Hematopoietic multipotent progenitor cell treated with erythropoietin and hydrocortisone succinate and interleukin-3 and kit ligand, for 6 days (in vitro differentiated cells): ENCODE data around the gene RBM19.
"Not testable (repeated sequence)": the region's sequence is repeated elsewhere in the genome, so short reads cannot be mapped to it uniquely, and the experiment has no call there.

Source experiments
- DNase-seq: peaks from one replicate; pipeline ENCODE4 v3.0.0-alpha.2; 2015

RBM19 gene

DNA sequence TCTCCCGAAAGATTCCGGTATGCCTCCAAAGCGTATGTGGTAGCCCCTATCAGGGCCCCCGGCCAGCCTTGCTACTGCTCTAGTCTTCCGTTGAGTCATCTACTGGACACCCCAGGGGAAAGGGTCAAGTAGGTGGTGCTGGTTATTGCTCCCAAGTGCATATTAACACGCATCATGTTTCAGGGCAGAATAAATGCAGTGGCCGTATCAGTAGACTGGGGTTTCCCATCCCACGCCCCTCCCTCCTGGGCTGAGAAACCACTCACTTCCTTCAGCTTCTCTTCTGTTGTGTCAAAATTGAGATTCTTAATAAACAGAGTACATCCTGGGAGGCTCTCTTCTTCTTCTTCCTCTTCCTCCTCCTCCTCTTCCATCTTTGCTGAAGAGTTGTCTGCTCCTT is 39.3 kb downstream of the RBM19 start:
- no peak for DNase-seq

DNA sequence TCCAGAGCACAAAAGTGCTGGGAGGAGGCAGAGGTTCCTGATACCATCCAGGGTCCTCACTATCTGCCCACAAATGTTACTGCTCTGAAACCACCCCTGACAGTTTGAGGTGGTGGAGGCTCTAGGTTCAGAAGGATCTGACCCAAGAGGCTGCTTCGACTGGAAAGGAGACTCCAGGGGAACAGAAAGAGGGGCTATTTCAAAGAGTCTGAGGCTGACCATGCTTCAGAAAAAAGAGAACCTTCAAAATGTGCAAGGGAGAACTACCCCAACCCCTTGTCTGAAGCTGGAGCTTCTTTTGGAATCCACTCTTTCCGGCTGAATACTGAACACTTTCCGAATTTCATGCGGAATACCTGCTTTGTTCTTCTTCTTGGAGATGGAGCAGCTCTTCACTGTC is 41.8 kb downstream of the RBM19 start:
- no peak for DNase-seq

DNA sequence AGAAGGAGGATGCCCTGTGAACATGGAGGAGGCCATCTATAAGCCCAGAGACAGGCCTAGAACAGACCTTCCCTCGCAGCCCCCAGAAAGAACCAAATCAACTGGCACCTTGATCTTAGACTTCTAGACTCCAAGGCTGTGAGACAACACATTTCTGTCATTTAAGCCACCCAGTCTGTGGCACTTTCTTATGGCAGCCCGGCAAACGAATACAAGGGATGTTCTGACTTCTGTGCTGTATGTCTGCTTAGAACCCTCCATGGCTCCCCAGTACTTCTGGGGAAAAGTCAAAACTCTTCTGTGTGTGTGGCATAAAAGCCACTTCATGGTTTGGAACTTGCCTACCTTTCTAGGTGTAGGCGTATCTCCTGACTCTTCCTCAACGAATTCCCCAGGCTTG is 42.9 kb downstream of the RBM19 start:
- no peak for DNase-seq

DNA sequence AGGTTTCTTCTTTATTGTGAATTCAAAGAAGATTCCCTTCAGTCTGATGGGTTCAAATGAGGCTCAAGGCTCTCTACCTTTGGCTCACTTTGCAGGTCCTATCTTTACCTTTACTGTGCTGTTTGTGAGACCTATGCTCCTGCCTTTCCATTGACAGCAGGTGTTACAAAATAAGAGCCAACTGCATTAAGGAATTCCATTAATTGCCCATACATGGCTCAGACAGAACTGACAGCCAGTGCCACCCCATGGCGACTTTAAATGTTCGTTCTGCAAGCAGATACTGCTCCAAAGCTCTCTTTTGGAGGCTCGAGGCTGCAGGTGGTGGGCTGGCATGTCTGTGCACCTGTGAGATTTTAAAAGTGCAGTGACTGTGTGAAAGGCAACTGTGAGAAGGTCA is 44.7 kb downstream of the RBM19 start:
- DNase-seq = no peak

DNA sequence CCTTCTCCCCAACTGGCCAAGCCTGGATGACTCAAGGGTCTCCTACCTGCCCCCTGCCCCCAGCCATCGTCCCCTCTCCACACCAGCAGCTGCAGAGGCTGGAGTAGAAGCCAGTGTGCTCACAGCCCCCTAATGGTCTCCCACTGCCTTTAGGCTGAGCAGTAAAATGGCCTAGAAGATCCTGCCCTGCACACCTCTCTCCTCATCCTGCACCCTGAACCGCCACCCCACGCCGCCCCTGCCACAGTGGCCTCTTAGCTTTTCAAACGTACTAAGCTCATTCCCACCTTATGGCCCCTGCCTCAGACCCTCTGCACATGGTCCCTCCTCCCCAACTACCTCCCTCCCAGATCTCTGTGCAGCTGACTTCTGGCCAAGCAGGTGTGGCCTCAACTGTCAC is 46.3 kb downstream of the RBM19 start:
- DNase-seq = no peak

DNA sequence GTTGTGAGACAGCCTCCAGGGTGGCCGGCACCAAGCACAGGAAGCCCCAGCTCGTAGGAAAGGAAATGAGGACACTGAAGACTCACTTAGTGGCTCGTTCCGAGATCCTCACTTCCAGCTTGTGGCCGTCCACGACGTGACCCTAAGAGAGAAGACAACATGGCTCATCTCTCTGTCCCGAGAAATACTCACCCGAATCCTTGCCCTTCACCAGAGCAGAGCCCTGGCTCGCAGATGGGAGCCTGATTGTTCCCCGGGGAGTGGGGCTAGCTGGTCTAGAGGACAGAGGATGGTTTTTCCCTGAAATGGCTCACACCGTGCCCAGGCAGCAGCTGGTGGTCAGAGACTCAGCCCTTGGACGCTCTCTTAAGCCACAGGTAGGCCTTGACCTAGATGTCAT is 47.8 kb downstream of the RBM19 start:
- DNase-seq = no peak

DNA sequence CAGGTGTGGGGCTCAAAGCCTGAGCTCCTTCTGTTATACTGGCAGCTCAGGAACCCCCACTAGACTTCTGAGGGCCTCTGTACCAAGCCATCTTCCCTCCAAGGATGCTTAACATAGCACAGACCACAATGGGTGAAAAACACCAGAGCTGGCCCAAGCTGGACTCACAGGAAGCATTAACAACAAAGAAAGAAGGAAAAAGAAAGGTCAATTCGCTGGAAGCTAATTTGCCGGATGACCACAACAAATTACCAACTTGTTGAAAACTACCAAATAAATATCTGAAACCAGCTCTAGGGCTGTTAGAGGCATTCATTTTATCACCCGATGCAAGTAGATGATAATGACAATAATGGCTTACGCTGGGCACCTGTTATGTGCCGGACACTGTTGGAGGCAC is 48.7 kb downstream of the RBM19 start:
- no peak for DNase-seq

DNA sequence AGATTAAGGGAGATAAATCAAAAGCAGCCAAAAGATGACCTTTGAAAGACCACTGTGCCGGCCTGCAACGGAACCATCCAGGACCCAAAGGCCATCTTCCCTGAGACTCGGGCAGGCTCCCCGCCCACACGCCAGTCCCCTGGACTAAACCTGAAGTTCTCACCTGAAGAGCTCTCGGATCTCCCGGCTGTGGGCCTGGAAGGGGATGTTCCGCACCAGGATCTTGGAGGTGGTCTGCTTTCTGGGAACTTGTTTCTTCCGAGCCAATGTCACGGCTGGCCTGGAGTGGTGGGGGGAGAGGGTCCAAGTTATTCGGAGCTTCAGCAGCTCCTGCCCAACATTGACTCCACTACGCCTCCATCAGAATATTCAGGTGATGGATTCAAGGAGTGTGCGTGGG is 51.3 kb downstream of the RBM19 start:
- DNase-seq = no peak

DNA sequence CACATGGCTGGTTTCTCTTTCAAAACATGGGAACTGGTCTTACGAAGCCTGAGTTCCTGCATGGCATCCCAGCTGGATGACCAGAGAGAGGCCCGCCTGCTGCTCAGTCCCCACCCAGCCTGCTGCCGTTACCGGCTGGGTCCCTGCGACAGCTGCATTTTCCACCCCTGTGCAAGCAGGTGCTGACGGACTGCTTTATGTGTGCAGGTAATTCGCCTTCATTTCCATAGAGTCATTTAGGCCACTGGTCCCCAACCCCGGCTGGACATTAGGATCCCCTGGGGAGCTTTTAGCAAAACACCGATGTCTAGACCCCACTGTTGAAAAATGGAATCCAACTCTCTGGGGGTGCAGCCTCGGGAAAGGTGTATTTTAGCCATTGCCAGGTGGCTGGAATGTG is 51.9 kb downstream of the RBM19 start:
- DNase-seq = no peak

DNA sequence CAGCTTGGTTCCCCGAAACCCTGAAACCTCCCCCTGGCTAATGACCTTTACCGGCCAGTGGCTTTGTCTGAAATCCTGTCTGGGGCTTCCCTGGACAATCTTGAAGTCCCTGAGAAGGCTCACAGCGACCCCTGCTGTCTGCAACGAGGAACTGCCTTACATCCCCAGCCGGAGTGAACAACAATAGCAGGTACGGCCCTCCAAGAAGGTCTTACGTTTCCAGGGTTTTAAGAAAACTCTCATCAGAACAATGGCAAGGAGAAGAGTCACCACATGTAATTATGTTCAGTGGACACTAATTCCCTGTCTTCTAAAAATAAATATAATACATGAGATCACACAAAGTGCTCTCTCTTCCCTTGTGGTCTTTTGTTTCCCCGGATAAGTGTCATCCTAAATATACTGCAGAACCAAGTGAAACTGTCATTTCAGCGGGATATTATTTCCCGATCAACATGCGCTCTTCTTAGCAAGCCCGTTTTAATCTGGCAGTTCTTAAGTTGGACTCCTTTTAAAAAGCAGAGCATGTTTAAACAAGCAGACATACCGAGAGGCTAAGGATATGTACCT is 53.3 kb downstream of the RBM19 start:
- DNase-seq = peak; percentile 74

DNA sequence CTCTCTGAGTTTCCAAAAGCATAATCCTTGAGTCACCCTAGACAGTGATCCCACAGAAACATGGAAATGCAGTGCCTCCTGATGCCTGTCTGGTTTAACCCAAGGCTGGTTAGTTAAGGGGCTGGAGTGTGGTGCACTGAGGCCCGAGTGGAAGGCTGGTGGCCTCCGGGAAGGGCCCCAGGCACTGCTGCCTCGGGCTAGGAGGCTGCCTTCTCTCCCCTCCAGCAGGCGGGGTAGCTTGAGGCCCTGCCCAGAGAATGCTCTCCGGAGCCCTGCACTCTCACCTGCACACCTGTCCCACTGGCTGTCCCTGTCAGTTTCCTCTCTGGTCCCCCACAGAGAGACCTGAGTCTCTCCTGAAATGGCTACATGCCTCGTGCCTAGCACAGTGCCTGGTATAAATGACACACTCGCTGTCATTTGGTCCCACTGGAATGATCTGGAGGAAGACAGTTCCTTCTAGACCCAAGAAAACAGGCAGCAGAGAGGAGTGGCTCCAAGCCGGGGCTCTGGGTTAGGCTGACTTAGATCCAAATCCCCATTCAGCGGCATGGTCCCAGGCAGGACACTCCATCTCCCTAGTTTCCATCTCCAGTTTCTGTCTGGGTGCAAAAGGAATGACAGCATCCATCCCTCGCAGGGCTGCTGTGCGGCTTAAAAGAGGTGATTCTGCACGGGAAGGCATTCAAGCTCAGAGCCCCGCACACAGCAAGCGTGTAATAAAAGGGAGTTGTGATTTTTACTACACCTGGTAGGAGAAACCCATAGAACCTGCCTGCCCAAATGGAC is 54.0 kb downstream of the RBM19 start:
- no peak for DNase-seq

DNA sequence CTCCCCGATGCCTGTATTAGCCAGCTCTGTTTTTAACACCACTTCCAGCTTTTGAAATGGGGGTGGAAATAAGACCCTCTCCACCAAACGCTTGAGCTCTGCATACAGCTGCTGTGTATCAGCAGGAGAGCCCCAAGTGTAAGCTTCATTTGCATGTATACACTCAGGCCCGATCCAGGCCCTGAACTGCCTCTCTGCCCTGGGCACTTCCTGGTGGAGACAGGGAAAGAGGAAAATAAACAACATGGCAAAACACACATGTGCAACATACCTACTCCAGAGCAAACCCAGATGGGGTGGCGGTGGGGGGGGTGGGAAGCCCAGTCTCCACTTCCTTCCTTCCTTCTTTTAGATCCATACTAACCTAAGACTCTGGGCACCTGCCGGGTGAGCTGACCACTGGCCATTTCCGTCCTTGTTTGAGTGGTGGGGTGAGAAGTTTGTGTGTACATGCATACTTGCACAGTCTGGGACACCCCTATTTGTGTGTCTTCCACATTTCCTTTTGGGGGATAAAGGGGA is 55.3 kb downstream of the RBM19 start:
- no peak for DNase-seq

DNA sequence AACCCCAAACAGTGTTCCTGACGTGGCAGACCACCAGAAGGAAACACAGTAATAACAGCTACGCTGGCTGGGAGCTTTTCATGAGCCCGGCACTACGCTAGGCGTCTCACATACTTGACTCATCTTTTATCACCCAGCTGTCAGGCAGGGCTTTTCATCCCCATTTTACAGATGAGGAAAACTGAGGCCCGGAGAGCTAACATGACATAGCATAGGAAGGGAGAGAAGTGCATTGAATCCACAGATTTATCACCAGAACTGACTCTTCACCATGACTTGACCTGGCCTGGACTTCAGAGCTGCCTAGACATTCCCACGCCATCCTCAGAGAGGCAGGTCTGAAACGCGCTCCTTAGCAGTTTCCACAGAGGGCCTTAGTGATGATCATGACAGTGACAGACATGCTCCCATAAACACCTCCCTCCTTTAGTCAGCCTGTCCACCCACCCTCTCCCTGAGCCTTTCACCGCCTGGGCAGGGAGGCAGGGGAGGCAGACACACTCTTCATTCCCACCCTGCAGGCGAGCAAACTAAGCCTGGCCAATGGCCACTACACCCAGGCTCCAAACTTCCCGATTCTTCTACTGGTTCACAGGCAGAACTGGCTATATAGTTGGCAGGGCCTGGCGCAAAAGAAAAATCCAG is 56.2 kb downstream of the RBM19 start:
- no peak for DNase-seq

DNA sequence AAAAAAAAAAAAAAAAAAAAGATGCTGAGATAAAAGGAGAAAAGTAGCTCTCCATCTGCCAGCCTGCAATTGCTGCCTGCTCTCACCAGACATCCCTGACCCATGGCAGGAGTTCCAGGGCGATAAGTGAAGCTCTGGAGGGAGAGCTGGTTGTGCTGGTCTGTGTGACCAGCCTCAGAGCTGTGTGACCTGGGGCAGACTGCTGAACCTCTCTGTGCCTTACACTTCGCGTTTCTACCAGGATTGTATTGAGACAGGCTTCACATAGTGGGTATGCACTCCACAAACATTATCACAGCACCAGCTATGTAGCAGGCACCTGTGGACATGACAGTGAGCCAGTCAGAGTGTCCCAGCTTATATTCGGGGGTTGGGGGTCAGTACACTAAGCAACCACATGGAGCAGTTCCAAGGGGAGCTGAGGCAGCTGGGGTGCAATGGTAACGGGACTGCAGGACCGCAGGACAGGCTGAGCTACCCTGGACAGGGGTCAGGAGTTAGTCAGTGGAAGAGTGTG is 57.5 kb downstream of the RBM19 start:
- DNase-seq = no peak

DNA sequence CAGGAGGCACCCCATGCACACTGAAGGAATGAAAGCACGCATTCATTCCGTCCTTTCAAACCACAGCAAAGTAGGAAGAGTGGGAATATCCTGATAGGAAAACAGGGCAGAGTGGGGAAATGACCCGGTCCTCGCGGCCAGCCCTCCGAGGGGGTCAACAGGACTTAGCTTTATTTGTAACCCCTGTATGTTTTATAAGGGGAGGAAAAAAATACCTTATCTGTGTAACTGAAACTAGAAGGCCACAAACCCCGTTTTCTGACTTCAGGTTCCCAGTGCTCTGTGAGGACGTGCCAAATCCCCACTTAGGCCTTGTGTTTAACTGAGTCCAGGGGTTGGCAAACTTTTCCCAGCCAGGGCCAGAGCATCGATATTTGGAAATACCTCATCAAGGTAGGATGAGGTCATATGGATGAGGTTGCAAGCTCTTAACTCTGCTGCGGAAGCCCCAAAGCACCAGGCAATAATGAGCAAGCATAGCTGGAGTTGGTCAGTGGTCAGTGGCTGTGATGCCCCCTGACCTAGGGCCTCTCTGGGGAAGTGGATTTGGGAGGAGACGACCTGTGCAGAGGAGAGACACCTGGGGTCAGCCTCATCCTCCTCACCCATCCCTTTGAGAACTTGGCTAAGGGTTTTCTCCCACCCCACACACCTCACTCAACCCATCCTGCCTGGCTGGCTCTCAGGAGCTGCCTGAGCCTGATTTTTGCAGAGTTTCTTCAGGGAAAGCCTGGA is 58.5 kb downstream of the RBM19 start:
- DNase-seq = no peak

DNA sequence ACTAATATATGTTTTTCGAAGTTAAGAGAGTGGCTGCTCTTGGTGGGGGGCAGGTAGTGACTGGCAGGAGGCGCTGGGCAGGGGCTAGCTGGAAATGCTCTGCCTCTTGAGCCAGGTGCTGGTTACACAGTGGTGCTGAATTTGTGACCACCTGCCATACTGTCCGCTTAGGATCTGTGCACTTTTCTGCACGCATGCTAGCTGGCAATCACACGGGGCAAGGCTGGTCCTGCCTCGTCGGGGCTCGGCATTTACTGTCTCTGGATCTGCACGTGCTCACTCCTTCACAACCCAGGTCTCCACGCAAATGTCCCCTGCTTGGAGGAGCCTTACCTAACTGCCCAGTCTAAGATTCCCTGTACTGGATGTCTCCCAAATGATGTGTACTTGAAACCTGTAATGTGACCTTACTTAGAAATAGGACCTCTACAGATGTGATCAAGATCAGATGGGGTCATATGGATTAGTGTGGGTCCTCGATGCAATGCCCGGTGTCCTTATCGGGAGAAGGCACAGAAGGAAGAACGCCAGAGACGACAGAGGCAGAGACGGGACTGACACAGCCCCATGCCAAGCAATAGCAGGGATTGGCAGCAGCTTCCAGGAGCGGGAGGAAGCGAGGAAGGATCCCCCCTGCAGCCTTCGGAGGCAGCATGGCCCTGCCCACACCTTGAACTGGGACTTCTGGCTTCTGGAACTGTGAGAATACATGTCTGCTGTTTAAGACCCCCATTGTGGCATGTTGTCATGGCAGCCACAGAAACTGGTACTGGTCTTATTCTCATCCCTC is 59.5 kb downstream of the RBM19 start:
- no peak for DNase-seq

DNA sequence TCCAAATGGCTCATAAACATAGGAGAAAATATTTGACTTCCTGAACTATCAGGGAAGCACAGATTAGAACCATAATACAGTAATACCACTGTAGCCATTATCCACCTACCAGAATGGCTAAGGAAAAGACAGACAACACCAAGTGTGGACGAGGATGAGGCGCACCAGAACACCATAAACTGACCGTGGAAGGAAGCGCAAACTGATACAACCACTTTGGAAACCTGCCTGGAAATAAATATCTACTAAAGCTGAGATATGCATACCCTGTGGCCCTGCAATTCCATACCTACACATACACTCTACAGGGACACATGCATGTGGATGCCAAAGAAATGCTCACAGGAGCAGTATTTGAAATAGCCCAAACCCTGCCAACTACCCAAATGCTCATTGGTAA is 60.3 kb downstream of the RBM19 start:
- no peak for DNase-seq

DNA sequence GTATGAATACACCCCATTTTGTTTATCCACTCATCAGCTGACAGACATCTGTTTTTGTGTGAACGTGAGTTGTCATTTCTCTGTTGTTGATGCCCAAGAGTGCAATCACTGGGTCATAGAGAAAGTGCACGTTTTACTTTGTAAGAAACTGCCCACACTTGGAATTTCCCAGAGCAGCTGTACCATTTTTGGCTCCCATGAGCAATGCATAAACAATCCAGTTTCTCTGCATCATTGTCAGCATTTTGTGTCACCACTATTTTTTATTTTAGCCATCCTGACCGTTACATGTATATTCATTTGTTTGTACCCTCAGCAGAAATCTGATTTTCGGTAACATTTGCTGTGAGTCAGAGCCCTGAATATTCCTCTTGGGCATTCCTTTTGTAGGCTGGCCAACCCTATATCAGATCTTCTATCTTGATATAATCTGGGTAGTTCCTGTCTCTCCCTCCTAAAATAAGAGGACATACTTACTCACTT is 62.7 kb downstream of the RBM19 start:
- no peak for DNase-seq

DNA sequence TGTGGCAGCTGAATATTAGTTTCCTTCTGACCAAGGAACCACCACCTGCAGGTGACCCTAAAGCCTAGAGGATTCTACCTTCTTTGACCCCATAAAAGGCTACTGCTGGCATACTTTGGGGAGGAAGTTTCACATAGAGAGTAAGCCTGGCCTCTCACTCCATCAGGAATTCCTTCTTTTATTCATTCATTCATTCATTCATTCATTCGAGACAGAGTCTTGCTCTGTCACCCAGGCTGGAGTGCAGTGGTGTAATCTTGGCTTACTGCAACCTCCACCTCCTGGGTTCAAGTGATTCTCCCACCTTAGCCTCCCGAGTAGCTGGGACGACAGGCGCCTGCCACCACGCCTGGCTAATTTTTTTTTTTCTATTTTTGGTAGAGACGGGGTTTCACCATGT is 64.8 kb downstream of the RBM19 start:
- DNase-seq = not testable (repeated sequence)

DNA sequence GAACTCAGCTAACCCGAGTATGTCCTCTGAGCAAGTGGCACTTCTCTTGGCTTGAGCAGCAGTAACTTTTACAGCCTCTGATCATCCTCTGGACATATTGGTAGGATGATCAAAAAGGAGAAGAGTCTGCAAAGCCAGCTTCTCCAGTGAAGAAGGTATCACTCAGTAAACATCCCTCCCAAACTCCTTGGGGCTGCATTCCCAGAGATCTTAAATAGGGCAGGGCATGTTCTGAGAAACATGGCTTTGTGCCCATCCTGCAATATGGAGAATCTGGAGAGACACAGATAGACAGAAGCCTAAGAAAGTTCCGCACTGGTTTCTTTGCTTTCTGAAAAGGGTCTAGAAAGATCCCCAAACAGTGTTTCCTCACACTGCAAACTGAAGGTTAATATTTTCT is 65.4 kb downstream of the RBM19 start:
- DNase-seq = no peak

DNA sequence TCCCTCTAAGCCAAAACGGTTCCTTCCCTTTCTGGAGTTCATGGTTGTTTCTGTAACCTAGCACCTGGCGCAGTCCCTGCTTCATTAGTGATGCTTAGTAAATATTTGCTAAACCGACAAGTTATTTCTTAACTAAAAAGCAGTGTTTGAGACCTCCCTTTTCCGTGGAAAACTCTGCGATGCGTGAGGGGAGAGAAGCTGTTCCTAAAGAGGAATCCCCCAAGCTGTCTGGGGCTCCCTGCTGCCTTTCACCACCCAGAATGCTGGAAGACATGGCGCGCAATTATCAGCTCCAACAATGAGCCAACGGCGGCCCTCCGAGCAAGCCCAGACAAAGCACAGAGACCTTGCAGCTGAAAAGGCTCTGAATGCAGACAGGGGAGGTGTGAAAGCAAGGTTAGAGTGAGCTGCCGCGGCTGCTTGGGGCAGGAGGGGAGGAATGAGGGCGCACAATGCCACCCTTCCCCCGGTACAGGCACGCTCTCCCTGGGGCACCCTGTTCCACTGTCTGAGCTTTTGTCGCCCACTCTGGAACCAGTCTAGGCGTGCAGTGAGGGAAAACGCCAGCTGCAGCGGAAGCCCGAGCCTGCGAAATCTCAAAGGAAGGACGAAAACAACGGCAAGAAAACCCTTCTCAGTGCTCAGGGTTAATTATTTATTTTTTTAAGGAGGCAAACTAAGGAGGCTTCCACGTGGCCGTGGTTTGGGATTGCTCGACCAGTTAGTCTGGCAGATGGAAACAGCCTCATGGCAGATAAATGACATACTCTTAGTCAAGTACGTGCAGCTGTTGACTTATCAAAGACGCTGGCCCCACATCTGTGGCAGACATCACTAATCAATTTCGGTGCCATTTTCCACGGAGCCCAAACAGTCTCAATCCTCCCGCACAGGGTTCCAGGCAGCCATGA is 66.3 kb downstream of the RBM19 start:
- peak; percentile 25 for DNase-seq
